ENCODE measurements around the gene CSAD. TPM values are rescaled to one million over a fixed set of nuclear protein-coding genes. Genes with fewer than 3 reads are reported as not detected.

CSAD gene
- total and polyA plus RNA-seq, 4 donors, result 21.7 to 48.8 (median 33.3) TPM

- Histone ChIP-seq H3K27ac (ENCODE audit: low read depth in 1 of 2, low read length in 1 of 2) (no peak overlapping the region), H3K36me3 (ENCODE audit: control insufficient read depth in 4 of 4, insufficient read depth in 4 of 4, low read length in 4 of 4) (peaks cover 0 to 31% (median 29%) of the 10 kb centered on the region in 4 donors), H3K27me3 (ENCODE audit: control insufficient read depth in 3 of 3, insufficient read depth in 3 of 3, low read length in 2 of 3) (no peaks in the 10 kb centered on the region), H3K9me3 (ENCODE audit: control insufficient read depth in 4 of 4, insufficient read depth in 3 of 4, low read length in 3 of 4) (no peaks in the 10 kb centered on the region), H3K4me3 (no peak overlapping the region), H3K9ac (ENCODE audit: insufficient read depth in 1 of 2, low read length in 2 of 2) (no peak overlapping the region), H3K4me1 (ENCODE audit: control insufficient read depth in 5 of 5, insufficient read depth in 5 of 5, low read length in 5 of 5) (peaks cover 0 to 20% (median 9%) of the 10 kb centered on the region in 5 donors)
- DNase-seq (peak in 1 of 3 donors; percentile 7), ATAC-seq (ENCODE audit: insufficient read depth, low FRiP score) (no peak)
- 91 to 93% methylated on average over 13 of the region's 13 CpGs for WGBS, 2 donors
- TF ChIP-seq CTCF (IDR thresholded peaks at IDR 0.05; ENCODE audit: control extremely low read depth, extremely low read depth), result no peak
These were observed 31.0 kb upstream of the CSAD start for GRCh38 chr12:53211476-53212381.

- DNase-seq, result peak in 1 of 3 donors; percentile 9
- no peaks in the 10 kb centered on the region for H3K9me3 ChIP-seq (ENCODE audit: control insufficient read depth in 4 of 4, insufficient read depth in 3 of 4, low read length in 3 of 4)
- no peak overlapping the region for H3K27ac ChIP-seq (ENCODE audit: low read depth in 1 of 2, low read length in 1 of 2)
- peaks cover 0 to 31% (median 29%) of the 10 kb centered on the region in 4 donors for H3K36me3 ChIP-seq (ENCODE audit: control insufficient read depth in 4 of 4, insufficient read depth in 4 of 4, low read length in 4 of 4)
- H3K4me3 ChIP-seq, result no peak overlapping the region
- no peaks in the 10 kb centered on the region for H3K27me3 ChIP-seq (ENCODE audit: control insufficient read depth in 3 of 3, insufficient read depth in 3 of 3, low read length in 2 of 3)
- H3K4me1 ChIP-seq (ENCODE audit: control insufficient read depth in 5 of 5, insufficient read depth in 5 of 5, low read length in 5 of 5), result peaks cover 0 to 15% (median 0%) of the 10 kb centered on the region in 5 donors
- no peak for ATAC-seq (ENCODE audit: insufficient read depth, low FRiP score)
- no peak overlapping the region for H3K9ac ChIP-seq (ENCODE audit: insufficient read depth in 1 of 2, low read length in 2 of 2)
- WGBS, 2 donors, result 62 to 76% methylated on average over 4 of the region's 4 CpGs
- no peak for TF ChIP-seq CTCF (IDR thresholded peaks at IDR 0.05; ENCODE audit: control extremely low read depth, extremely low read depth)
These were observed 30.1 kb upstream of the CSAD start for GRCh38 chr12:53210843-53211242.

- Histone ChIP-seq H3K4me3 (no peak overlapping the region), H3K4me1 (ENCODE audit: control insufficient read depth in 5 of 5, insufficient read depth in 5 of 5, low read length in 5 of 5) (peaks cover 0 to 4% (median 0%) of the 10 kb centered on the region in 5 donors), H3K27ac (ENCODE audit: low read depth in 1 of 2, low read length in 1 of 2) (peak overlapping the region in 1 of 2 donors; percentile 34), H3K36me3 (ENCODE audit: control insufficient read depth in 4 of 4, insufficient read depth in 4 of 4, low read length in 4 of 4) (peaks cover 0 to 25% (median 23%) of the 10 kb centered on the region in 4 donors), H3K9me3 (ENCODE audit: control insufficient read depth in 4 of 4, insufficient read depth in 3 of 4, low read length in 3 of 4) (no peaks in the 10 kb centered on the region), H3K27me3 (ENCODE audit: control insufficient read depth in 3 of 3, insufficient read depth in 3 of 3, low read length in 2 of 3) (no peaks in the 10 kb centered on the region), H3K9ac (ENCODE audit: insufficient read depth in 1 of 2, low read length in 2 of 2) (no peak overlapping the region)
- DNase-seq (peak in 1 of 3 donors; percentile 10), ATAC-seq (ENCODE audit: insufficient read depth, low FRiP score) (no peak)
- TF ChIP-seq CTCF (IDR thresholded peaks at IDR 0.05; ENCODE audit: control extremely low read depth, extremely low read depth), result no peak
- 26 to 53% methylated on average over 7 of the region's 7 CpGs for WGBS, 2 donors
These were observed 28.2 kb upstream of the CSAD start for GRCh38 chr12:53208877-53209463.

Data from lung (tissue), 12 donors.